Left ventricle myocardium inferior (tissue), 1 donor: ENCODE measurements around the gene MEX3B. TPM values are rescaled to one million over a fixed set of nuclear protein-coding genes. Genes with fewer than 3 reads are reported as not detected.

Experiments
- DNase-seq: peaks from one replicate; pipeline ENCODE4 v3.0.0-alpha.2; 2020
- H3K27ac ChIP-seq: fragments of 200-600 bp; replicated peaks from 2 replicates; pipeline ENCODE4 v1.8.0; 2021
- H3K27me3 ChIP-seq: fragments of 200-600 bp; 2 replicates; pipeline ENCODE4 v1.8.0; 2021; ENCODE audit warnings: low read depth
- H3K36me3 ChIP-seq: fragments of 200-600 bp; 2 replicates; pipeline ENCODE4 v1.8.0; 2021
- H3K4me1 ChIP-seq: fragments of 200-600 bp; 2 replicates; pipeline ENCODE4 v1.8.0; 2021
- H3K4me3 ChIP-seq: fragments of 200-600 bp; 2 replicates; pipeline ENCODE4 v1.8.0; 2021; ENCODE audit warnings: mild to moderate bottlenecking, moderate library complexity
- H3K9me3 ChIP-seq: fragments of 200-600 bp; replicated peaks from 2 replicates; pipeline ENCODE4 v1.8.0; 2021
- CTCF ChIP-seq: fragments of 200-600 bp; IDR thresholded peaks from 2 replicates; pipeline ENCODE4 v1.8.0; 2021; ENCODE audit warnings: antibody characterized with exemption, mild to moderate bottlenecking, borderline replicate concordance
- intact Hi-C: fragments of 100-400 bp; cut with micrococcal nuclease; formaldehyde crosslinking; loops from one replicate; pipeline ENCODE4 v1.11.0; 2022
- total RNA-seq: library from RNA; stranded (reverse); fragmentation: NEBNext Ultra II Directional; extraction: Animal tissue kit (Norgen Biotek cat#: 25700); gene quantifications from one replicate; pipeline ENCODE4 v1.2.1, GENCODE V29; 2021
- donor health status: DM: no; HTN: yes; CAD: no; lungs with severe emphysema.

MEX3B gene
- total RNA-seq, 1 donor from 2014 or later = 2.5 TPM

- peaks cover 60% of the 10 kb centered on the region for H3K4me1 ChIP-seq
- intact Hi-C loops = no loop called here
- H3K36me3 ChIP-seq = peaks cover 11% of the 10 kb centered on the region
- no peaks in the 10 kb centered on the region for H3K27me3 ChIP-seq
- no peak for TF ChIP-seq CTCF
- no peaks in the 10 kb centered on the region for H3K9me3 ChIP-seq
- peak overlapping the region; percentile 99 for H3K27ac ChIP-seq
- peak overlapping the region; percentile 96 for H3K4me3 ChIP-seq
- no peak for DNase-seq
Measured at GRCh38 chr15:82043796-82044372, 1.9 kb downstream of the MEX3B start.

DNA sequence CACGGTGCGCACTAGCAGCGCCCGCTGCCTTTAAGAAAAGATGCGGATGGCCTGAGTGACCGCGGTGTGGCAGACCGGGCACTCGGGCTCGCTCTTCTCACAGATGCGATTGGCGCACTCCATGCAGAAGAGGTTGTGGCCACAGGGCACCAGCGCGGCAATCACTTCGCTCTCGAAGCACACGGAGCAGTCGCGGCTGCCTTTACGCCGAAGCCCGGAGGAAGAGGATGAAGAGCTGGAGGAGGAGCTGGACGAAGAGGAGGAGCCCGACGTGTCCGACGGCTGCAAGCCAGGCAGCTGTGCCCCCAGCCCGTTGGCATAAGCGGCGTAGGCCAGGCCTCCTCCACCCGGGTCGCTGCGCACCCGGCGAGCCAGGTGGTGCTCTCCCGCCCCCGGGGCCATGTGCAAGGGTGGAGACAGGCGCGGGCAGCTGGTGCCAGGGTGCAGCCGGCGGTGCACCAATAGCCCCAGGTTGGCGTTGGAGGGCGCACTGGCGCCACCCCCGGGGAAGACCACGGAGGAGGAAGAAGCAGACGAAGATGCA lies 2.6 kb downstream of the MEX3B start:
- Histone ChIP-seq H3K27ac (no peak overlapping the region), H3K4me1 (peaks cover 56% of the 10 kb centered on the region), H3K9me3 (no peaks in the 10 kb centered on the region), H3K4me3 (peak overlapping the region; percentile 96), H3K36me3 (peaks cover 11% of the 10 kb centered on the region), H3K27me3 (no peaks in the 10 kb centered on the region)
- intact Hi-C loops = no loop called here
- TF ChIP-seq CTCF = no peak
- no peak for DNase-seq

DNA sequence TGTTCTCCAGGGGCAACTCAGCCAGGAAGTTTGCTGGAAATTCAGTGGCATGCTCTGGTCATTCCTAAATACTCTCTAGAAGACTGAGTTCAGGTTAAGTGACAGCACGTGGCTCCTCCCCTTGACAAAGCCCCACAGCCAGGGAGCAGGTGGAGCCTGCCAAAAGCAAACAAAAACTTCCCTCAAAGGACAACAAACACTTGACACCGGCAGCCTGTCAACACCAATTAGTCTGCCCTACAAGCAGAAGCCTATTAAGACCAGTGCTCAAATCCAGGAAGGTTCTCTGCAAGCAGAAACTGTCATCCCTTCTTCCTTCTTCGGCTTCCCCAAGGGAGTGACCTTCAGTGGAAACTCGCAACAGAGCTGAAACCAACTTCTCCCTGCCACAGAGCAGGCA lies 5.0 kb downstream of the MEX3B start:
- DNase-seq = no peak
- Histone ChIP-seq H3K27ac (peak overlapping the region; percentile 24), H3K27me3 (no peaks in the 10 kb centered on the region), H3K36me3 (peaks cover 11% of the 10 kb centered on the region), H3K4me3 (no peak overlapping the region), H3K9me3 (no peaks in the 10 kb centered on the region), H3K4me1 (peaks cover 41% of the 10 kb centered on the region)
- intact Hi-C loops = no loop called here
- TF ChIP-seq CTCF = no peak

GRCh38 chr15:82040390-82040789 lies 5.4 kb downstream of the MEX3B start:
- Histone ChIP-seq H3K4me1 (peaks cover 36% of the 10 kb centered on the region), H3K27me3 (no peaks in the 10 kb centered on the region), H3K9me3 (no peaks in the 10 kb centered on the region), H3K36me3 (peaks cover 11% of the 10 kb centered on the region), H3K27ac (peak overlapping the region; percentile 24), H3K4me3 (no peak overlapping the region)
- intact Hi-C loops = no loop called here
- TF ChIP-seq CTCF = no peak
- no peak for DNase-seq

DNA sequence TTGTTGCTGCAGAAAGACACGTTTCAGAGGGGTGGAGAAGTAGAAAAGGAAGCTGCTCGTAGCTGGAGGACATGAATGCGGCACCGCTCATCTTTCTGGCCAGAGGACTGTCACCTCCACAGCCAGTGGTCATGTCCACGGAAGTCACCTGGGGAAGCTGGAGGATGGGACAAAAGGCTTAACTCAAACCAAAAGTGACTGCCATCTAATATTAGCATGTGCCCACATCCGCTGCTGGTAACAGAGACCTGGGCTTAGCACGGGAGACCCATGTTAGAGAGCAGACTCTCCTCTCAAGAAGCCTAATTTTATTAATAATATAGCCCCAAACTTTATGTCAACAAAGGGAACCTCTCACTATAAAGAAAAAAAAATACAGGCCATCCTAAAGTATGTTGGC lies 5.9 kb downstream of the MEX3B start:
- no peaks in the 10 kb centered on the region for H3K9me3 ChIP-seq
- TF ChIP-seq CTCF = no peak
- no peak overlapping the region for H3K4me3 ChIP-seq
- H3K27me3 ChIP-seq = no peaks in the 10 kb centered on the region
- H3K36me3 ChIP-seq = peaks cover 11% of the 10 kb centered on the region
- intact Hi-C loops = no loop called here
- H3K4me1 ChIP-seq = peaks cover 32% of the 10 kb centered on the region
- H3K27ac ChIP-seq = peak overlapping the region; percentile 24
- DNase-seq = no peak
